Measurements from ENCODE around the gene DDHD1. TPM values are rescaled to one million over a fixed set of nuclear protein-coding genes. Genes with fewer than 3 reads are reported as not detected.

DDHD1 gene
- polyA plus RNA-seq, 1 experiment = 16.7 TPM

DNA sequence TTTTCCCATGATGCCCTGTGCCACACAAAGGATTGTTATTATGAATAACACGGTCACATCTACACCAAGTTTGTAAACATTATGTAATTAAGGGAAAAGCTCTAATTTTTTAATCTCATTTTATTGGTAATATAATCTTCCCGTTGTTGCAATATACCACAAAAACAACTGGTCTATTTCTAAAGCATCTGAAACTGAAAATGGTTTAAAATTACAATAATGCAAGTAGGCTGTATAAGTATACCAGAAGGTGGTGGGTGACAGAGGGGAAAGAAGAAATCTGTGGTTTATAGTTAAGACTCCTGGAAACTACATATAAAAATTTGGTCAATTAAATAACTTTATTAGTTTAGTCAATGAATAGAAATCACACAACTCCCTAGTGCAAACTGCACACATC, 5.2 kb downstream of the DDHD1 start:
- ChIA-PET POLR2A (no interaction called here), CTCF (no interaction called here)
- Histone ChIP-seq H3K27me3 (ENCODE audit: control insufficient read depth, insufficient read depth, low read length) (no peaks in the 10 kb centered on the region), H3K9me3 (ENCODE audit: control insufficient read depth, insufficient read depth, low read length) (peaks cover 6% of the 10 kb centered on the region; the same call in 1 of the 2 replicates), H3K27ac (ENCODE audit: low read depth, low read length) (no peak overlapping the region), H3K4me3 (ENCODE audit: low read depth, low read length) (no peak overlapping the region)
- no peak for DNase-seq (ENCODE audit: low read depth, low spot score)
- TF ChIP-seq CTCF (IDR thresholded peaks at IDR 0.05; ENCODE audit: low read depth, low read length) = no peak

DNA sequence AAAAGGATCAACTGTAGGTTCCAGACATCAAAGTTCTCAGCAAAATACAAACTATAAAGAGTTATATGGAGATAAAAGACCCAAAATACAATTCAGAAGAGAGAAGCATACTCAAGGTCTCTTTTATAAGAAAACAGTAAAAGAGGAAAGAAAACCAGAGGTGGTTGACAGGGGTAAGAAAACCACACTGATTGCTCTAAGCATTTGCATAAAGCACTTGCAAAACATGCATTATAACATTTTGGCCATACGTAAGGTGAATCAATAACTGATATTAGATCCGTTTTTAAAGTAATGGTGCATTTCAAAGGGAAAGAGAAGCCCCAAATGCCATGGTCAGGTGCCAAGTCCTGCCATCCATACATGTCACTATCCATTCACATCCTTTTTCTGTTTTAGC, 5.9 kb downstream of the DDHD1 start:
- ChIA-PET POLR2A (no interaction called here), CTCF (no interaction called here)
- TF ChIP-seq CTCF (IDR thresholded peaks at IDR 0.05; ENCODE audit: low read depth, low read length) = no peak
- no peak for DNase-seq (ENCODE audit: low read depth, low spot score)
- no peak overlapping the region for H3K27ac ChIP-seq (ENCODE audit: low read depth, low read length)
- H3K4me3 ChIP-seq (ENCODE audit: low read depth, low read length) = no peak overlapping the region
- no peaks in the 10 kb centered on the region for H3K27me3 ChIP-seq (ENCODE audit: control insufficient read depth, insufficient read depth, low read length)
- peaks cover 3% of the 10 kb centered on the region; the same call in 1 of the 2 replicates for H3K9me3 ChIP-seq (ENCODE audit: control insufficient read depth, insufficient read depth, low read length)

DNA sequence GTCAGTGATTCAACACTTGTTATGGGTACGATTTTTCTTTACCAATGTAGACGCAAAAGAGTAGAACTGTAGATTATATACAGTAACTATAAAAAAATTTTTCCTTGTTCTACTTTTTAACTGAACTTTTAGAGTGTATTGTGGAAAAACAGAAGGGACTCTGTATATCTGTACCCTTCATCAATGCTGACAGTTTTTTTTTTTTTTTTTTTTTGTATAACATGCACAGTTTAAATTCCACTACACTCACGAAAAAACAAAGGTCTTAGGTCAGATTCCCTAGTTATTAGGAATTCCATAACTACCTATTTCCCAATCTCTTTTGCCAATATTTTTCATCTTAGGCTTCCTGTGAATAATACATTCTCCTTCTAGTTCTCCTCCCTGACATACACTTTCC, 6.4 kb downstream of the DDHD1 start:
- CTCF ChIA-PET = no interaction called here
- no peaks in the 10 kb centered on the region for H3K9me3 ChIP-seq (ENCODE audit: control insufficient read depth, insufficient read depth, low read length)
- no peak for DNase-seq (ENCODE audit: low read depth, low spot score)

DNA sequence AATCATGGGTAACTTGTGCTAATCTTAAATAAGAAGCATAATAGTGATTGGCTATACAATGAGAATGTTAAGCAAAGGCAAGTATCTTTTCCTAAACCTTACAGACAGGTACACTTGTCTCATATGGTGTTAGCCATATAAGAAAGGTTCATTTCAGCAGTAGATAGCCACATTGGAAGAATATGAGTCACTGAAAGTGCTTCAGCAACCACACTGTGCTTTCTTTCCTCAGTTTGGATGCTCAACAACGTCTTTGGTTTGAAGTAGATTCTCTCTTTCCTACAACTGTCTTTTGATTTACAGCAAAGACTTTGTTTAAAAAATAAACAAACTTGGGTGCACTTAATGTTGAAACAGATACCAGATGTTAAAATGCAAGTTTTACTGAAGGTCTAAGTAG, 8.9 kb downstream of the DDHD1 start:
- H3K27ac ChIP-seq (ENCODE audit: low read depth, low read length) = no peak overlapping the region
- H3K4me3 ChIP-seq (ENCODE audit: low read depth, low read length) = no peak overlapping the region
- ChIA-PET POLR2A (no interaction called here), CTCF (no interaction called here)
- no peaks in the 10 kb centered on the region for H3K27me3 ChIP-seq (ENCODE audit: control insufficient read depth, insufficient read depth, low read length)
- TF ChIP-seq CTCF (IDR thresholded peaks at IDR 0.05; ENCODE audit: low read depth, low read length) = no peak
- no peak for DNase-seq (ENCODE audit: low read depth, low spot score)
- peaks cover 6% of the 10 kb centered on the region for H3K9me3 ChIP-seq (ENCODE audit: control insufficient read depth, insufficient read depth, low read length)

More for the DNA sequence above, 6.4 kb downstream of the DDHD1 start:
- POLR2A ChIA-PET = no interaction called here
- no peak for TF ChIP-seq CTCF (IDR thresholded peaks at IDR 0.05; ENCODE audit: low read depth, low read length)
- Histone ChIP-seq H3K27me3 (ENCODE audit: control insufficient read depth, insufficient read depth, low read length) (no peaks in the 10 kb centered on the region), H3K27ac (ENCODE audit: low read depth, low read length) (no peak overlapping the region), H3K4me3 (ENCODE audit: low read depth, low read length) (no peak overlapping the region)

DNA sequence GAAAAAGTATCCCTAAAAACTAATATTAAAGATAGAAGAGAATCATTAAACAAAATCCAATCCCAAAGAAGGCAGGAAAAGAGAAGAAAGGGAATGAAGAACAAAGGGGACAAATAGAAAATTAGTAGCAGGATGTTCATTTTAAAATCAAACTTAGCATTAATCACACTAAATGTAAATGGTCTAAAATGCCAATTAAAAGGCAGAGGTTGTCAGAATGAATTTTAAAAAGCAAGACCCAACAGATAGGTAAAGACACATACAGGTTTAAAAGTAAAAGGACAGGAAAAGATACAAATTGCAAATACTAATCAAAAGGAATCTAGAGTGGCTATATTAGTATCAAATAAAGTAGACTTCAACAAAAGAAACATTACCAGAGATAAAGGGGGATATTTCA, 12.5 kb downstream of the DDHD1 start:
- H3K27ac ChIP-seq (ENCODE audit: low read depth, low read length) = no peak overlapping the region
- no peaks in the 10 kb centered on the region for H3K27me3 ChIP-seq (ENCODE audit: control insufficient read depth, insufficient read depth, low read length)
- POLR2A ChIA-PET = no interaction called here
- CTCF ChIA-PET = interaction anchor here (1.2 to 1.3 kb wide), 2 partner anchors 45 to 156 kb away, joined by 3 to 4 read pairs; no protein-coding TSS in a partner anchor
- no peak for TF ChIP-seq CTCF (IDR thresholded peaks at IDR 0.05; ENCODE audit: low read depth, low read length)
- no peak overlapping the region for H3K4me3 ChIP-seq (ENCODE audit: low read depth, low read length)
- peaks cover 9% of the 10 kb centered on the region for H3K9me3 ChIP-seq (ENCODE audit: control insufficient read depth, insufficient read depth, low read length)
- DNase-seq (ENCODE audit: low read depth, low spot score) = no peak

Data from AG04450 (cell line).